ENCODE measurements around the gene SAMD9L.

Gene SAMD9L

GRCh38 chr7:93142127-93142526 lies 6.1 kb downstream of the SAMD9L start (continued):
- TF ChIP-seq GLIS1 (tag by site-specific recombination; IDR thresholded peaks at IDR 0.05), result no peak
- no peak for TF ChIP-seq ZNF23 (tag by site-specific recombination; IDR thresholded peaks at IDR 0.05; ENCODE audit: borderline replicate concordance)
- TF ChIP-seq ZNF214 (tag by site-specific recombination; IDR thresholded peaks at IDR 0.05; ENCODE audit: borderline replicate concordance), result no peak

- H3K36me3 ChIP-seq (ENCODE audit: control insufficient read depth in 2 of 2, insufficient read depth in 1 of 2, low read length in 2 of 2), result no peaks in the 10 kb centered on the region
- no peaks in the 10 kb centered on the region for H3K9me3 ChIP-seq (ENCODE audit: control insufficient read depth, insufficient read depth, low read depth, low read length)
- ChIA-PET CTCF (no interaction called here), POLR2A (no interaction called here)
- H3K4me3 ChIP-seq (ENCODE audit: low read depth, low read length), result no peak overlapping the region
- no peak overlapping the region for H3K27ac ChIP-seq (ENCODE audit: extremely low read depth, low read depth, low read length)
- no peaks in the 10 kb centered on the region for H3K4me1 ChIP-seq (ENCODE audit: control insufficient read depth, insufficient read depth, low read length)
- TF ChIP-seq ZNF670 (tag by site-specific recombination; IDR thresholded peaks at IDR 0.05; ENCODE audit: low read depth) (no peak), KLF17 (tag by site-specific recombination; IDR thresholded peaks at IDR 0.05) (no peak), ZNF449 (tag by site-specific recombination; IDR thresholded peaks at IDR 0.05) (no peak), REPIN1 (tag by site-specific recombination; IDR thresholded peaks at IDR 0.05; ENCODE audit: low read depth) (no peak), HOXD13 (CRISPR knock-in tag; IDR thresholded peaks at IDR 0.05; ENCODE audit: borderline replicate concordance) (no peak), ZNF548 (tag by site-specific recombination; IDR thresholded peaks at IDR 0.05) (no peak), GLIS2 (tag by site-specific recombination; IDR thresholded peaks at IDR 0.05) (no peak)
Observed at GRCh38 chr7:93140582-93141191, 7.5 kb downstream of the SAMD9L start.

GRCh38 chr7:93138576-93138975 lies 9.6 kb downstream of the SAMD9L start:
- TF ChIP-seq ZNF660 (tag by site-specific recombination; IDR thresholded peaks at IDR 0.05) (no peak), INSM2 (tag by site-specific recombination; IDR thresholded peaks at IDR 0.05) (no peak), ZNF274 (IDR thresholded peaks at IDR 0.05; ENCODE audit: low read length) (no peak), ZNF274 (tag by site-specific recombination; IDR thresholded peaks at IDR 0.05; ENCODE audit: borderline replicate concordance) (no peak), ZNF155 (tag by site-specific recombination; IDR thresholded peaks at IDR 0.05) (no peak), ZXDB (tag by site-specific recombination; IDR thresholded peaks at IDR 0.05) (no peak), KLF17 (tag by site-specific recombination; IDR thresholded peaks at IDR 0.05) (no peak), TSHZ1 (tag by site-specific recombination; IDR thresholded peaks at IDR 0.05; ENCODE audit: borderline replicate concordance) (no peak), ZNF501 (tag by site-specific recombination; IDR thresholded peaks at IDR 0.05) (no peak), ZNF610 (tag by site-specific recombination; IDR thresholded peaks at IDR 0.05; ENCODE audit: borderline replicate concordance) (no peak), ZBTB1 (tag by site-specific recombination; IDR thresholded peaks at IDR 0.05) (no peak)
- Histone ChIP-seq H3K4me3 (ENCODE audit: low read depth, low read length) (no peak overlapping the region), H3K4me1 (ENCODE audit: control insufficient read depth, insufficient read depth, low read length) (no peaks in the 10 kb centered on the region), H3K27ac (ENCODE audit: extremely low read depth, low read depth, low read length) (no peak overlapping the region), H3K36me3 (ENCODE audit: control insufficient read depth in 2 of 2, insufficient read depth in 1 of 2, low read length in 2 of 2) (no peaks in the 10 kb centered on the region), H3K9me3 (ENCODE audit: control insufficient read depth, insufficient read depth, low read depth, low read length) (no peaks in the 10 kb centered on the region)
- ChIA-PET CTCF (no interaction called here), POLR2A (no interaction called here)
